K562 (cell line): ENCODE measurements around the gene KRT77. TPM values are rescaled to one million over a fixed set of nuclear protein-coding genes. Genes with fewer than 3 reads are reported as not detected.

Experiments
- ATAC-seq: fragments of 200-7000 bp; cut with Tn5 transposase; 3 replicates; pipeline ENCODE4 v1.9.1; 2020; ENCODE audit warnings: moderate library complexity
- BruUV-seq: library from RNA; stranded (reverse); fragments of 400-500 nt; replicated peaks from 2 replicates; lab custom pipeline; 2021; lab: Mats Ljungman, UMichigan
- CTCF ChIA-PET: fragments of 300-600 bp; formaldehyde crosslinking; extraction: SDS; loops from one replicate; lab custom pipeline; 2021; ENCODE audit warnings: low intra/inter-chr PET ratio; lab: Yijun Ruan, JAX
- POLR2A ChIA-PET: fragments of 300-600, 350-650 bp; sonication (Branson Sonifier 250); formaldehyde crosslinking; extraction: SDS; loops from one replicate; lab custom pipeline; 2021; ENCODE audit warnings: antibody characterized with exemption, inconsistent platforms; lab: Yijun Ruan, JAX
- DNase-seq, 4 experiments: peaks; one replicate each; pipeline versions ENCODE4 v3.0.0 to v3.0.0-alpha.2; 2011 to 2018; ENCODE audit warnings: low spot score in 3 of 4, mixed read lengths in 3 of 4; ENCODE audit errors: extremely low read depth in 1 of 4
- FAIRE-seq: peaks from 2 replicates; lab custom pipeline; 2011; peaks lifted over from hg19 to GRCh38; lab: Jason Lieb, UNC
- H2AFZ ChIP-seq: 2 replicates; pipeline ENCODE4 v1.6.0; 2011; ENCODE audit warnings: low read depth, low read length, control low read depth, inconsistent platforms
- H3K27ac ChIP-seq: fragments of 200-600 bp; 3 replicates; pipeline ENCODE4 v1.8.0; 2011; ENCODE audit warnings: low read depth, mild to moderate bottlenecking, control low read depth, inconsistent platforms, low read length, moderate library complexity, mixed read lengths; ENCODE audit errors: extremely low read depth
- H3K27me3 ChIP-seq, 2 experiments: fragments of 300-600 bp in 1 of 2; 2 replicates in 1 of 2; 3 replicates in 1 of 2; pipeline versions ENCODE4 v1.6.0 to v1.8.0; 2011; ENCODE audit warnings: inconsistent platforms in 2 of 2, low read length in 2 of 2, mild to moderate bottlenecking in 1 of 2, mixed read lengths in 1 of 2, moderate library complexity in 1 of 2; ENCODE audit not compliant: control insufficient read depth in 2 of 2, insufficient read depth in 2 of 2
- H3K36me3 ChIP-seq: fragments of 300-600 bp; 3 replicates; pipeline ENCODE4 v1.8.0; 2011; ENCODE audit warnings: mild to moderate bottlenecking, low read length, inconsistent platforms; ENCODE audit not compliant: control insufficient read depth, insufficient read depth
- H3K4me1 ChIP-seq, 2 experiments: fragments of 200-600 bp in 1 of 2; replicated peaks in 1 of 2; 2 replicates in 1 of 2; 3 replicates in 1 of 2; pipeline versions ENCODE4 v1.5.1 to v1.8.0; 2011; ENCODE audit warnings: inconsistent platforms in 2 of 2, low read length in 2 of 2, mild to moderate bottlenecking in 1 of 2, mixed read lengths in 1 of 2, moderate library complexity in 1 of 2; ENCODE audit not compliant: control insufficient read depth in 2 of 2, insufficient read depth in 2 of 2
- H3K4me2 ChIP-seq: 2 replicates; pipeline ENCODE4 v1.6.1; 2011; ENCODE audit warnings: low read length, control low read depth, inconsistent platforms, mixed read lengths; ENCODE audit not compliant: insufficient read depth
- H3K4me3 ChIP-seq: fragments of 200-600 bp; sonication (generic), shearing (Covaris generic); 2 replicates; pipeline ENCODE4 v1.5.1; 2016; ENCODE audit warnings: control low read depth, inconsistent platforms
- H3K79me2 ChIP-seq: fragments of 200-600 bp; 3 replicates; pipeline ENCODE4 v1.8.0; 2011; ENCODE audit warnings: low read length, inconsistent platforms; ENCODE audit not compliant: control insufficient read depth, insufficient read depth
- H3K9ac ChIP-seq, 2 experiments: 2 replicates each; pipeline versions ENCODE4 v1.6.0 to v1.6.1; 2011; ENCODE audit warnings: low read depth in 2 of 2, low read length in 2 of 2, control low read depth in 1 of 2, inconsistent platforms in 1 of 2, mild to moderate bottlenecking in 1 of 2, mixed read lengths in 1 of 2; ENCODE audit not compliant: insufficient read depth in 1 of 2
- H3K9me1 ChIP-seq: one replicate; pipeline ENCODE4 v1.6.0; 2011; ENCODE audit warnings: inconsistent platforms, mild to moderate bottlenecking, low read length, moderate library complexity; ENCODE audit not compliant: control insufficient read depth, insufficient read depth
- H3K9me3 ChIP-seq: replicated peaks from 2 replicates; pipeline ENCODE4 v1.5.1; 2011; ENCODE audit warnings: low read depth, low read length, inconsistent platforms; ENCODE audit not compliant: control insufficient read depth, insufficient read depth
- H4K20me1 ChIP-seq: replicated peaks from 2 replicates; pipeline ENCODE4 v1.6.1; 2011; ENCODE audit warnings: low read length, inconsistent platforms, mixed read lengths; ENCODE audit not compliant: control insufficient read depth, insufficient read depth
- CREBBP ChIP-seq: IDR thresholded peaks from one replicate; pipeline ENCODE4 v1.6.1; 2012; ENCODE audit warnings: low read depth, mild to moderate bottlenecking, control low read depth, inconsistent platforms, low read length
- ETV5 ChIP-seq: sonication (generic); formaldehyde crosslinking; IDR thresholded peaks from 2 replicates; pipeline ENCODE4 v1.4.0; 2020; ENCODE audit warnings: low read depth, mild to moderate bottlenecking, missing genetic modification reagents
- MTA3 ChIP-seq: fragments of 450-650 bp; formaldehyde crosslinking; IDR thresholded peaks from 2 replicates; pipeline ENCODE4 v1.6.1; 2017; ENCODE audit warnings: mild to moderate bottlenecking, borderline replicate concordance
- MXI1 ChIP-seq: IDR thresholded peaks from 2 replicates; pipeline ENCODE4 v1.6.1; 2011; ENCODE audit warnings: low read depth, mild to moderate bottlenecking, improper control_type of control experiment, low read length
- NCOR1 ChIP-seq: fragments of 450-650 bp; IDR thresholded peaks from 2 replicates; pipeline ENCODE4 v1.6.1; 2016; ENCODE audit warnings: mild to moderate bottlenecking, moderate library complexity
- NFIC ChIP-seq: fragments of 450-650 bp; IDR thresholded peaks from 2 replicates; pipeline ENCODE4 v1.6.1; 2017; ENCODE audit warnings: mild to moderate bottlenecking, inconsistent platforms
- PRPF4 ChIP-seq: fragments of 200-400 bp; formaldehyde crosslinking; IDR thresholded peaks from one replicate; pipeline ENCODE4 v1.6.1; 2017; ENCODE audit warnings: low read length, low read depth, mild to moderate bottlenecking; ENCODE audit not compliant: insufficient read depth, poor library complexity, severe bottlenecking
- ZNF12 ChIP-seq: sonication (generic); formaldehyde crosslinking; IDR thresholded peaks from 2 replicates; pipeline ENCODE4 v1.4.0; 2020; ENCODE audit warnings: mild to moderate bottlenecking, missing genetic modification reagents
- ZNF785 ChIP-seq: fragments of 250-450 bp; sonication (Bioruptor Pico); IDR thresholded peaks from 2 replicates; pipeline ENCODE4 v1.4.0; 2020; ENCODE audit warnings: mild to moderate bottlenecking
- WGBS: fragments of 100-300 bp; shearing (Covaris generic); methylation state at CpG from one replicate; pipeline ENCODE4 v1.1.6; 2016; ENCODE audit warnings: low coverage, mixed read lengths; ENCODE audit not compliant: insufficient coverage; ENCODE audit errors: missing lambda C conversion rate; 5-methylcytosine and 5-hydroxymethylcytosine counted together
- in situ Hi-C: fragments of 300-500 bp; cut with MboI; formaldehyde crosslinking; loops from 4 replicates; pipeline ENCODE4 v1.15.0; 2018; ENCODE audit warnings: inconsistent platforms, mixed read lengths
- intact Hi-C: fragments of 100-400 bp; cut with micrococcal nuclease; formaldehyde crosslinking; loops from 2 replicates; pipeline ENCODE4 v1.14.2; 2022
- polyA plus RNA-seq, 8 experiments: library from polyadenylated mRNA; depleted of rRNA in 4 of 8; stranded (reverse) in 5 of 8; unstranded in 3 of 8; fragments of >200 nt; fragmentation: Nextera tagmentation in 2 of 8; fragmentation: Illumina TruSeq in 1 of 8; extraction: Ambion mirVana in 2 of 8; extraction: Trizol in 1 of 8; gene quantifications; 2 replicates each; pipeline versions ENCODE4 v1.2.1 to v1.2.3, GENCODE V29; 2011 to 2014; ENCODE audit warnings: inconsistent platforms in 1 of 8, missing spikeins in 1 of 8
- total RNA-seq, 7 experiments: library from RNA; depleted of rRNA in 6 of 7; stranded (reverse); fragments of >200 nt in 6 of 7; fragmentation: Illumina TruSeq in 2 of 7; extraction: Trizol in 2 of 7; gene quantifications; 2 replicates each; pipeline versions ENCODE4 v1.2.1 to v1.2.3, GENCODE V29; 2011 to 2021; ENCODE audit warnings: low replicate concordance in 1 of 7

The KRT77 gene
- total and polyA plus RNA-seq, 9 of the 15 experiments (the other 6 are each of a cell fraction or from before 2014, with no cell fraction given), result not detected

DNA sequence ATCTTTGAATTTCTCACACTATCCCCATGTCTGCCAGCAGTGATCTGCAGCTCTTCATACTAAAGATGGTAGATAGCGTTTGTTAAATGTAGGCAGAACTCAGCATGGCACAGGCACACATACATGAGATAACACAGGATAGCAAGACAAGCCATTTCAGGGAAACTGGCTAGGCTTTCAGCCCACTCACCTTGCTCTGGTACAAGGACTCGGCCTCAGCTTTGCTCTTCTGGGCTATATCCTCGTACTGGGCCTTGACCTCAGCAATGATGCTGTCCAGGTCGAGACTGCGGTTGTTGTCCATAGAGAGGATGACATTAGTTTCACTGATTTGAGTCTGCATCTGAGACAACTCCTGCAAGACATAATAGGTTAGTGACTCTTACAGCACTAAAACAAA lies 26.2 kb downstream of the KRT77 start:
- no TSS peak for BruUV-seq
- Histone ChIP-seq H3K9me1 (no peaks in the 10 kb centered on the region), H3K27me3 (peaks cover 14 to 31% of the 10 kb centered on the region in 2 experiments), H3K9ac (no peak overlapping the region), H3K4me3 (no peak overlapping the region), H3K79me2 (no peaks in the 10 kb centered on the region), H3K27ac (no peak overlapping the region), H4K20me1 (no peaks in the 10 kb centered on the region), H3K36me3 (no peaks in the 10 kb centered on the region), H2AFZ (no peak overlapping the region), H3K4me2 (no peak overlapping the region), H3K4me1 (peaks cover 0 to 6% of the 10 kb centered on the region in 2 experiments; a peak in 1 of 5 replicates), H3K9me3 (no peaks in the 10 kb centered on the region)
- intact Hi-C loops, result no loop called here
- no peak for FAIRE-seq
- in situ Hi-C loops, result no loop called here
- 22% methylated on average over 5 of the region's 5 CpGs for WGBS
- no peak for TF ChIP-seq NCOR1
- TF ChIP-seq ZNF12 (CRISPR knock-in tag), result no peak
- no peak for TF ChIP-seq NFIC
- no peak for TF ChIP-seq ZNF785 (CRISPR knock-in tag)
- no peak for TF ChIP-seq CREBBP
- TF ChIP-seq MTA3, result no peak
- TF ChIP-seq MXI1, result no peak
- no peak for TF ChIP-seq ETV5
- no peak for TF ChIP-seq PRPF4
- ChIA-PET POLR2A (no interaction called here), CTCF (no interaction called here)
- DNase-seq, result no peak
- ATAC-seq, result no peak
